HCT116 (cell line): ENCODE results near the gene NOTCH1. TPM values are rescaled to one million over a fixed set of nuclear protein-coding genes. Genes with fewer than 3 reads are reported as not detected.

Experiments
- ATAC-seq: fragments of 200-7000 bp; cut with Tn5 transposase; 2 replicates; pipeline ENCODE4 v1.9.1; 2020; ENCODE audit warnings: mild to moderate bottlenecking, moderate library complexity
- BruUV-seq: library from RNA; stranded (reverse); fragments of 400-500 nt; replicated peaks from 2 replicates; lab custom pipeline; 2021; lab: Mats Ljungman, UMichigan
- CTCF ChIA-PET: fragments of 300-600 bp; sonication (Branson Sonifier 250); formaldehyde crosslinking; loops from one replicate; lab custom pipeline; 2021; ENCODE audit warnings: antibody characterized with exemption; lab: Charles Lee
- POLR2A ChIA-PET: fragments of 300-600, 350-600 bp; sonication (Branson Sonifier 250); formaldehyde crosslinking; loops from one replicate; lab custom pipeline; 2021; ENCODE audit warnings: antibody characterized with exemption; lab: Charles Lee
- RAD21 ChIA-PET, 2 experiments: fragments of 300-600 bp; sonication (Branson Sonifier 250); formaldehyde crosslinking; loops; one replicate each; lab custom pipeline; 2023; ENCODE audit warnings: low total read pairs in 2 of 2; ENCODE audit not compliant: uncharacterized antibody in 2 of 2, unreplicated experiment in 2 of 2, low non-redundant PET in 1 of 2; lab: Charles Lee
- DNase-seq: peaks from one replicate; pipeline ENCODE4 v3.0.0-alpha.2; 2010; ENCODE audit warnings: low read depth, low spot score
- H2AFZ ChIP-seq: fragments of 200-600 bp; shearing (Covaris generic), sonication (generic); 2 replicates; pipeline ENCODE4 v1.6.1; 2017; ENCODE audit warnings: low read depth, mixed run types, mixed read lengths, antibody characterized with exemption, low read length; ENCODE audit not compliant: poor library complexity, severe bottlenecking
- H3K27ac ChIP-seq: 2 replicates; pipeline ENCODE4 v1.5.1; 2012; ENCODE audit warnings: low read depth, low read length
- H3K27me3 ChIP-seq: fragments of 200-600 bp; sonication (generic); 2 replicates; pipeline ENCODE4 v1.6.1; 2016; ENCODE audit warnings: mixed run types, low read length, mixed read lengths; ENCODE audit not compliant: insufficient read depth
- H3K36me3 ChIP-seq, 2 experiments: fragments of 200-500 bp in 1 of 2; fragments of 200-600 bp in 1 of 2; sonication (Bioruptor generic) in 1 of 2; sonication (generic) in 1 of 2; 2 replicates each; pipeline versions ENCODE4 v1.5.1 to v1.6.1; 2014 to 2016; ENCODE audit warnings: low read length in 2 of 2, inconsistent platforms in 1 of 2, mixed read lengths in 1 of 2, mixed run types in 1 of 2; ENCODE audit not compliant: insufficient read depth in 2 of 2, control insufficient read depth in 1 of 2
- H3K4me1 ChIP-seq, 2 experiments: fragments of 200-600 bp in 1 of 2; sonication (generic) in 1 of 2; 2 replicates each; pipeline versions ENCODE4 v1.5.1 to v1.6.1; 2012 to 2017; ENCODE audit warnings: low read length in 2 of 2, inconsistent platforms in 1 of 2, mild to moderate bottlenecking in 1 of 2, mixed read lengths in 1 of 2, mixed run types in 1 of 2, moderate library complexity in 1 of 2; ENCODE audit not compliant: insufficient read depth in 2 of 2, control insufficient read depth in 1 of 2
- H3K4me2 ChIP-seq: fragments of 200-600 bp; sonication (generic); 2 replicates; pipeline ENCODE4 v1.6.1; 2017; ENCODE audit warnings: mixed run types, low read length, mixed read lengths
- H3K4me3 ChIP-seq, 2 experiments: fragments of 200-600 bp in 1 of 2; sonication (generic) in 1 of 2; replicated peaks in 1 of 2; 2 replicates each; pipeline ENCODE4 v1.5.1; 2011 to 2016; ENCODE audit warnings: low read length in 2 of 2, control low read depth in 1 of 2, low read depth in 1 of 2, mild to moderate bottlenecking in 1 of 2, mixed read lengths in 1 of 2, mixed run types in 1 of 2
- H3K79me2 ChIP-seq: fragments of 200-600 bp; sonication (generic); 2 replicates; pipeline ENCODE4 v1.6.1; 2017; ENCODE audit warnings: mild to moderate bottlenecking, mixed run types, low read length, moderate library complexity, mixed read lengths; ENCODE audit not compliant: insufficient read depth
- H3K9ac ChIP-seq: fragments of 200-600 bp; sonication (generic); 2 replicates; pipeline ENCODE4 v1.6.1; 2016; ENCODE audit warnings: low read length, mixed read lengths
- H3K9me2 ChIP-seq: fragments of 200-600 bp; sonication (generic), shearing (Covaris generic); 2 replicates; pipeline ENCODE4 v1.6.1; 2017; ENCODE audit warnings: mixed run types, mild to moderate bottlenecking, moderate library complexity; ENCODE audit not compliant: insufficient read depth
- H3K9me3 ChIP-seq, 2 experiments: fragments of 200-500 bp in 1 of 2; fragments of 200-600 bp in 1 of 2; sonication (Bioruptor generic) in 1 of 2; sonication (generic) in 1 of 2; 2 replicates each; pipeline ENCODE4 v1.6.1; 2014 to 2017; ENCODE audit warnings: low read length in 2 of 2, mixed read lengths in 2 of 2, inconsistent platforms in 1 of 2, low read depth in 1 of 2, mild to moderate bottlenecking in 1 of 2, mixed run types in 1 of 2, moderate library complexity in 1 of 2; ENCODE audit not compliant: control insufficient read depth in 1 of 2, insufficient read depth in 1 of 2
- H4K20me1 ChIP-seq: fragments of 200-600 bp; sonication (generic), shearing (Covaris generic); 2 replicates; pipeline ENCODE4 v1.6.1; 2017; ENCODE audit warnings: mixed run types, mild to moderate bottlenecking, moderate library complexity; ENCODE audit not compliant: insufficient read depth
- POLR2AphosphoS5 ChIP-seq: IDR thresholded peaks from 2 replicates; pipeline ENCODE4 v1.6.1; 2011; ENCODE audit warnings: mild to moderate bottlenecking, low read depth, low read length, moderate library complexity
- SP1 ChIP-seq: IDR thresholded peaks from 2 replicates; pipeline ENCODE4 v1.6.1; 2012; ENCODE audit warnings: low read depth
- TCF7L2 ChIP-seq: IDR thresholded peaks from 2 replicates; pipeline ENCODE4 v1.7.0; 2011; ENCODE audit warnings: borderline replicate concordance, inconsistent platforms; ENCODE audit not compliant: insufficient read depth, insufficient read length; ENCODE audit errors: extremely low read depth
- YY1 ChIP-seq: IDR thresholded peaks from 2 replicates; pipeline ENCODE4 v1.6.1; 2011; ENCODE audit warnings: low read length, low read depth, moderate library complexity, mild to moderate bottlenecking; ENCODE audit not compliant: insufficient replicate concordance; ENCODE audit errors: extremely low read depth
- ZNF274 ChIP-seq: fragments of 200-500 bp; sonication (Bioruptor generic); IDR thresholded peaks from 2 replicates; pipeline ENCODE4 v1.6.1; 2014; ENCODE audit warnings: mild to moderate bottlenecking, low read depth, low read length, inconsistent platforms
- intact Hi-C: fragments of 100-400 bp; cut with micrococcal nuclease; formaldehyde crosslinking; loops from 2 replicates; pipeline ENCODE4 v1.10.0; 2022
- total RNA-seq: library from RNA; stranded (reverse); gene quantifications from one replicate; pipeline ENCODE4 v1.2.1, GENCODE V29; 2021; ENCODE audit not compliant: unreplicated experiment
- TF ChIP-seq, protein P1 (sequence below): IDR thresholded peaks from 2 replicates; pipeline ENCODE4 v1.6.1; 2012

Gene NOTCH1
- total RNA-seq, 1 experiment from 2014 or later: 36.2 TPM

DNA sequence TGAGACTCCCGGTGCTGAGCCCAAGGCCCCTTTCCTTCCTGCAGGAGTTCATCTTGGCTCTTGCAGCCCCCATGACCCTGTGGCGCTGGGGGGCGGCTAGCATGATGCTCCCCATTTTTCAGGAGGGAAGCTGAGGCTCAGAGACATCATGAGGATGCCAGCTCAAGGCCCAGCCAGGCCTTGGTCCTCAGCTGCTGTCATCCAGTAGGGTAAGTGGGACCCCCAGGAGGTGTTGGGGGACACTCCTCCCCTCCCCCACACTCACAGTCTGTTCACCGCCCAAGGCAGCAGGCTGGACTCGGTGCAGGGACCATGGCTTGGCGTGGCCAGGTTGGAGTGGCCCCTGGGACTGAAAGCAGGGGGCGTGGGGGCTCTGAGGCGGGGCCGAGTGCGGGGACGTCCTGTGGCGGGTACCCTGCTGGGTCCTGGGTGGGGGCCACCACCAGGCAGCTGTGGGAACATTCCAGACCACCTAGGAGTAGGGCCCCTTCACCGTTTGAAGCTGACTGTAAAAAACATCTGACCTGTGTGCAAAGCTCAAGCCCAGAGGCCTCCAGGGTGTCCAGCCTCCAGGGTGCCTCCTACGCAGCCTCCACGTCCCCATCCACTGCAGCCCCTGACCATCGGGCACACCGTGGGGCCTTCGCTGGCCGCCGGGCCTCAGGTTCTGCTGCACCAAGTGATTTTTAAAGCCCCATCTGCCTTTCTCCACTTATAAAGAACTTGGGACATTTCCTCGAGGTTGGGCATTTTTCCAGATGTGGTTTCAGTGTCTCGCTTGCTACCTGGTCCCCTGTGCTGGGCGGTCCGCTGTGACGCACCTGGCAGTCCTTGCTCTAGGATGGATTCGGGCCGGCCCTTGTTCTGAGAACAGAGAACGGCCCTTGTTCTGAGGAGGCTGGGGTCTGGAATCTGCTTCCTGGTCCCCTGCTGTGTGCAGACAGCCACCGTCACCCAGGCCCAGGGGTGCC, 3.4 kb upstream of the NOTCH1 start (continued):
- TF ChIP-seq, protein P1, sequence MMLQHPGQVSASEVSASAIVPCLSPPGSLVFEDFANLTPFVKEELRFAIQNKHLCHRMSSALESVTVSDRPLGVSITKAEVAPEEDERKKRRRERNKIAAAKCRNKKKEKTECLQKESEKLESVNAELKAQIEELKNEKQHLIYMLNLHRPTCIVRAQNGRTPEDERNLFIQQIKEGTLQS: no peak
- TF ChIP-seq TCF7L2: no peak
- TF ChIP-seq POLR2AphosphoS5: no peak

DNA sequence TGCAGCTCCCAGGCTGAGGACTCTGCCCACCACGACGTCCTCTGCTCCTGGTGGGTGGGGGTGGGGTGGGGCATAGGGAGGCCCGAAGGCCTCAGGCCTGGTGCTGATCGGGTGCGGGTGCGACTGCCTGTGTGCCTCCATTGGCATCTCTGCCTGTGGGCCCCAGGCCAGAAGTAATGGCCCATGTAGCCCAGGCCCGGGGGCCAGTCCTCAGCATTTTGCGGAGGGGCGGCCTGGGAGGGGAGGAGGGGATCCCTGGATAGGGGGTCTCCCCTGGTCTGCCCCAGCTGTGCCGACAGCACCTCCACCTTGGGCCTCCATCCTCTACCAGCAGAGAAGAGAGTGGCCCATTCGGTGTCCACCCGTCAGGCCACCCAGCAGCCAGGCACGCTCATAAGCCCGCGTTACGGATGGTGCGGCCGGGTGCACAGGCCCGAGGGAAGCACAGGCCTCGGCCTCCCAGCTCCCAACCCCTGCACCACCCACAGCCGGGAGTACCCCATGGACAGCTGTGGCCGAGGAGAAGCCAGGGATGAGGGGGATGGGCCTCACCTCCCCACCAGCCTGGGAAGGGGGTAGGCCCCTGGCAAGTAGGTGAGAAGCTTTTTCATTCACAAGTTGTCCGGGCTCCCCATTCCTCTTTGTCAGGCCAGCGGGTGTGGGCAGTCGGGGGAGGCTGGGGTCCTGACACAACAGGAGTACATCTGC, 1.8 kb upstream of the NOTCH1 start:
- Histone ChIP-seq H3K79me2 (peaks cover 27% of the 10 kb centered on the region), H3K9me2 (no peaks in the 10 kb centered on the region), H3K9ac (peak overlapping the region; percentile 94), H3K4me1 (peaks cover 42 to 67% of the 10 kb centered on the region in 2 experiments), H3K27me3 (no peaks in the 10 kb centered on the region), H4K20me1 (peaks cover 4% of the 10 kb centered on the region; the same call in 1 of the 2 replicates), H3K27ac (peak overlapping the region; percentile 100), H2AFZ (no peak overlapping the region), H3K4me3 (peak overlapping the region in 1 of 2 experiments; percentile 67; a peak in 1 of 4 replicates), H3K36me3 (0 out of 4 replicates have a peak, but pooled peaks cover 5 to 8% of the 10 kb centered on the region in 2 experiments), H3K4me2 (peak overlapping the region; percentile 94), H3K9me3 (no peaks in the 10 kb centered on the region)
- ChIA-PET POLR2A (interaction anchor here (0.6 to 0.8 kb wide), 2 partner anchors 8 to 201 kb away, joined by 3 to 4 read pairs; no protein-coding TSS in a partner anchor), CTCF (no interaction called here), RAD21 (no interaction called here)
- ATAC-seq: no peak
- no peak for DNase-seq
- no peak for TF ChIP-seq YY1
- TF ChIP-seq TCF7L2: no peak
- TF ChIP-seq SP1: no peak
- TF ChIP-seq ZNF274: no peak
- no TSS peak for BruUV-seq
- intact Hi-C loops: loop anchor here (2.0 kb wide), 1 partner anchor 31 kb away; no protein-coding TSS in a partner anchor
